Testis (tissue), 3 donors: ENCODE data around the gene CRIP1. TPM values are rescaled to one million over a fixed set of nuclear protein-coding genes. Genes with fewer than 3 reads are reported as not detected.

Experiments used
- DNase-seq: peaks from one replicate; pipeline ENCODE4 v3.0.0-alpha.2; 2019
- H3K27ac ChIP-seq, 2 donors: fragments of 200-600 bp; sonication (generic); one replicate each; pipeline ENCODE4 v1.5.1; 2019
- H3K27me3 ChIP-seq: fragments of 200-600 bp; sonication (generic); one replicate; pipeline ENCODE4 v1.5.1; 2019
- H3K36me3 ChIP-seq: fragments of 200-600 bp; sonication (generic); one replicate; pipeline ENCODE4 v1.5.1; 2017; ENCODE audit warnings: low read depth; ENCODE audit errors: missing control alignments
- H3K4me1 ChIP-seq: fragments of 200-600 bp; sonication (generic); one replicate; pipeline ENCODE4 v1.5.1; 2019
- H3K4me3 ChIP-seq, 2 donors: fragments of 200-600 bp; sonication (generic); one replicate each; pipeline ENCODE4 v1.5.1; 2017 to 2019
- H3K9me3 ChIP-seq: fragments of 200-600 bp; sonication (generic); one replicate; pipeline ENCODE4 v1.5.1; 2017
- POLR2A ChIP-seq: fragments of 450-650 bp; IDR thresholded peaks from one replicate; pipeline ENCODE4 v1.6.1; 2017; ENCODE audit warnings: antibody characterized with exemption, mild to moderate bottlenecking, moderate library complexity
- WGBS, 2 donors: methylation state at CpG; one replicate each; pipeline ENCODE4 v1.1.5; 2018; 5-methylcytosine and 5-hydroxymethylcytosine counted together
- intact Hi-C: fragments of 100-400 bp; cut with DNase I; formaldehyde crosslinking; loops from one replicate; pipeline ENCODE4 v1.15.1; 2023; ENCODE audit warnings: low total_unique reads
- polyA plus RNA-seq: library from polyadenylated mRNA; stranded (reverse); fragments of 350-450 nt; fragmentation: Illumina TruSeq; extraction: RNeasy Lipid Tissue Mini Kit (QIAGEN cat#74804); gene quantifications from one replicate; pipeline ENCODE4 v1.2.3, GENCODE V29; 2014; ENCODE audit warnings: low read depth, low replicate concordance; ENCODE audit not compliant: insufficient read depth
- total RNA-seq, 2 donors: library from RNA; depleted of rRNA; stranded (reverse); fragments of >200 nt; gene quantifications; one replicate each; pipeline ENCODE4 v1.2.3, GENCODE V29; 2016
- TF ChIP-seq, protein P1 (sequence below), 3 experiments: fragments of 450-650 bp in 2 of 3; fragments of 200-600 bp in 1 of 3; sonication (generic) in 1 of 3; IDR thresholded peaks; one replicate each; pipeline ENCODE4 v1.5.1; 2016 to 2019; ENCODE audit warnings: antibody characterized with exemption in 3 of 3, mild to moderate bottlenecking in 2 of 3, moderate library complexity in 1 of 3

CRIP1 gene
- total and polyA plus RNA-seq, 3 donors from 2014 or later, result 3.0 to 154 (median 4.4) TPM

DNA sequence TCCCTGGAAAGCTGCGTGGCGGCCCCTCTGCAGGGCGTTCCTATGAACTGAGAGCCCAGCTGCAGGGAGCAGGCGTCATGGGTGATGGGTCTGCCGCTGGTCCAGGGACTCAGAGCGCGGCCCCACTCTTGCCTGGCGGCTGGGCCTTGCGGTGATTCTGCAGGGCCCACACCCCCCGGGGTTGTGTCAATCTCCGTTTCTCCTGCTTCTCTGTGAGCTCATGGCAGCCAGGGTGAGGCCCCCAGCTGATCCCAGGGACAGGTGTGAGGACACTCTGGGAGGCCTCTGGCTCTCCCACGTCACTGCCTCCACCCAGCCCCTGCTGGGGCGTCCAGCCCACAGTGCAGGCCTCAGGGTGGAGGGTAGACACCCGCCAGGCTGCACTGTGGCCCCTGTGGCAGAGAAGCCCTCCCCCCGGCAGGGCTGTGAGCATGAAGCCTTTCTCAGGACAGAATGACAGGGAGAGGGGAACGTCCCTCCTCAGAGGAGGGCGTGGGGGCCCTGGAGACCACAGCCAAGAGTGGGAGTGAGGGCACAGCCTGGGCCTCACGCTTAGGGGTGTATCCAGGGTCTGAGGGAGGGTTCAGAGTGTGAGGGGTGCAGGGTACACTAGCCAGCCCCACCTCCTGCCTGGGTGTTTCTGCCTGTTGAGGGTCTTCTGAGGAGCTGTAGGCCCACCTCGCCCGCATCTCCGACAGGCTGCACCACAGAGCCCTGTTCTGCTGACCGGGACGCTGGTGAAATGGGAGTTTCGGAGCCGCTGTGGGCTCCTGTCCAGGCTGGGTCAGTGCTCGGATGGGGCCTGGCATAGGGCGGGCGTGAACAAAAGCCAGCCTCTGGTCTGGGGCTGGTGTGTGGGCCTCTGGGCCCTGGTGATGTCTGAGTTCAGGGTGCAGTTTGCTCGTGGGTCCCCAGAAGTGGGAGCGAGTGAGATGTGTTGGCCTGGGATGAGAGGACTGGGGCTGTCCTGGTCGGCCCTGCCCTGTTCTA is 38.7 kb upstream of the CRIP1 start:
- H3K36me3 ChIP-seq, result no peaks in the 10 kb centered on the region
- DNase-seq, result no peak
- H3K4me3 ChIP-seq, result no peak overlapping the region
- no peaks in the 10 kb centered on the region for H3K9me3 ChIP-seq
- H3K27me3 ChIP-seq, result no peaks in the 10 kb centered on the region
- intact Hi-C loops, result no loop called here
- no peak overlapping the region for H3K27ac ChIP-seq
- H3K4me1 ChIP-seq, result peaks cover 9% of the 10 kb centered on the region
- 50 to 81% methylated on average over 2 to 29 of the region's 31 CpGs for WGBS, 2 donors
- no peak for TF ChIP-seq POLR2A

DNA sequence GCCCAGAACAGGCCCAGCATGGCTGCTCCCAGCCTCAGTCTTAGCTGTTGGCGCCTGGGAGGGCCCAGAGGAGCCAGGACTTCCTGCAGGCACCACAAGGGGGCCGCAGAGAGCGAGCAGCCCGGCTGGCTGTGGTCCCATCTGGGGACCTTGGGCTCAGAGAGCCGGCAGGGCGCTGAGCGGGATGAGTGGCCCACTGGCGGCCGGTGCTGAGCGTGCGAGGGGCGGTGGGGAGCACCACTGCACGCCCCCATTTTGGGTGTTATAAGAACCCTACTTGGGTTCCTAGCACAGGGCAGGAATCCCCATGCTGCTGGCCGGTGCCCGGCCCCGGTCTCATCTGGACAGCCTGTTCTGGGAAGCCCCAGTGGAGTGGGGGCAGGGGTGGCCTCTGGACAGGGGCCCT is 38.0 kb upstream of the CRIP1 start:
- H3K9me3 ChIP-seq, result no peaks in the 10 kb centered on the region
- intact Hi-C loops, result no loop called here

DNA sequence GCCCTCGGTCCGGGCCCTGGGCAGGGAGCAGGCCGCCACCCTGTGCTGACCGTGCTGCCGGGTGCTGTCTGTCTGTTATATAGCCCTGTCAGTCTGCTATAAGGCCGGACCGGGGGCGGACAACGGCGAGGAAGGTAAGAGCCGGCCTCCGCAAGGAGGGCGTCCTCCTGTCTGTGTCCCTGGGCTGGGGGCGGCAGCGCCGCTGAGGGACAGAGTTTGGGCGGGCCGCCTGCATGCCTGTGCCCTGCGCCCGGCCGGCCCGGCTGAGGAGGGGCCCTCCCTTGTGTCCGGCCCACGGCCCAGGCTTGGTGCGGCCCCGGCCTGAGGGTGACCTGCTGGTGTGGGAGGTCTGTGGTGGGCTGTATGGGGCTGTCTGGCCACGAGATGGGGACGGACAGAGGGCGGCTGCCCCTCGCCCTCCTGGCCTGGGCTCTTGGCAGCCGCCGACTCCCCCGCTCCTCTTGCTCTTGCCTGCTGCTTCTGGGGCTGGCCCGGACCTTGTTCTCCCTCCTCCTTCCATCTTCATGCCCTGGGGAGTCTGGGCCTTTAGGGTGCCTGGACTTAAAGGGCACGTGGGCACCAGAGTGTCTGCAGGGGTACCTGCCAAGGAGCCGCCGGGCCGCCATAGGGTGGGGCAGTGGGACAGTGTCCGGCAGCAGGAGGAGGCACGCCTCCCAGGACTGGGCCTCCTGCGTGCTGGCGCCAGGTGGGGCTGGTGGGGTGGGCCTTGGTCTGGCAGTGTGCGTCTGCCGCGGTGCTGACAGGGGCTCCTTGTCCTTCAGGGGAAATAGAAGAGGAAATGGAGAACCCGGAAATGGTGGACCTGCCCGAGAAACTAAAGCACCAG is 37.2 kb upstream of the CRIP1 start:
- no peak for DNase-seq
- TF ChIP-seq, protein P1, sequence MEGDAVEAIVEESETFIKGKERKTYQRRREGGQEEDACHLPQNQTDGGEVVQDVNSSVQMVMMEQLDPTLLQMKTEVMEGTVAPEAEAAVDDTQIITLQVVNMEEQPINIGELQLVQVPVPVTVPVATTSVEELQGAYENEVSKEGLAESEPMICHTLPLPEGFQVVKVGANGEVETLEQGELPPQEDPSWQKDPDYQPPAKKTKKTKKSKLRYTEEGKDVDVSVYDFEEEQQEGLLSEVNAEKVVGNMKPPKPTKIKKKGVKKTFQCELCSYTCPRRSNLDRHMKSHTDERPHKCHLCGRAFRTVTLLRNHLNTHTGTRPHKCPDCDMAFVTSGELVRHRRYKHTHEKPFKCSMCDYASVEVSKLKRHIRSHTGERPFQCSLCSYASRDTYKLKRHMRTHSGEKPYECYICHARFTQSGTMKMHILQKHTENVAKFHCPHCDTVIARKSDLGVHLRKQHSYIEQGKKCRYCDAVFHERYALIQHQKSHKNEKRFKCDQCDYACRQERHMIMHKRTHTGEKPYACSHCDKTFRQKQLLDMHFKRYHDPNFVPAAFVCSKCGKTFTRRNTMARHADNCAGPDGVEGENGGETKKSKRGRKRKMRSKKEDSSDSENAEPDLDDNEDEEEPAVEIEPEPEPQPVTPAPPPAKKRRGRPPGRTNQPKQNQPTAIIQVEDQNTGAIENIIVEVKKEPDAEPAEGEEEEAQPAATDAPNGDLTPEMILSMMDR (IDR thresholded peaks at IDR 0.05), result no peak
- no peak for TF ChIP-seq POLR2A
- Histone ChIP-seq H3K27ac (no peak overlapping the region), H3K36me3 (no peaks in the 10 kb centered on the region), H3K9me3 (no peaks in the 10 kb centered on the region), H3K4me1 (peaks cover 9% of the 10 kb centered on the region), H3K27me3 (no peaks in the 10 kb centered on the region), H3K4me3 (no peak overlapping the region)
- intact Hi-C loops, result no loop called here
- WGBS, 2 donors, result 90 to 95% methylated on average over 11 to 47 of the region's 47 CpGs

More for the DNA sequence above, 38.0 kb upstream of the CRIP1 start:
- H3K27me3 ChIP-seq, result no peaks in the 10 kb centered on the region
- TF ChIP-seq, protein P1 (IDR thresholded peaks at IDR 0.05), result peak; percentile 63 to 80 (median 69)
- TF ChIP-seq POLR2A, result no peak
- 42 to 68% methylated on average over 5 to 16 of the region's 16 CpGs for WGBS, 2 donors
- H3K27ac ChIP-seq, result no peak overlapping the region
- H3K36me3 ChIP-seq, result no peaks in the 10 kb centered on the region
- peaks cover 9% of the 10 kb centered on the region for H3K4me1 ChIP-seq
- DNase-seq, result peak; percentile 73
- no peak overlapping the region for H3K4me3 ChIP-seq

DNA sequence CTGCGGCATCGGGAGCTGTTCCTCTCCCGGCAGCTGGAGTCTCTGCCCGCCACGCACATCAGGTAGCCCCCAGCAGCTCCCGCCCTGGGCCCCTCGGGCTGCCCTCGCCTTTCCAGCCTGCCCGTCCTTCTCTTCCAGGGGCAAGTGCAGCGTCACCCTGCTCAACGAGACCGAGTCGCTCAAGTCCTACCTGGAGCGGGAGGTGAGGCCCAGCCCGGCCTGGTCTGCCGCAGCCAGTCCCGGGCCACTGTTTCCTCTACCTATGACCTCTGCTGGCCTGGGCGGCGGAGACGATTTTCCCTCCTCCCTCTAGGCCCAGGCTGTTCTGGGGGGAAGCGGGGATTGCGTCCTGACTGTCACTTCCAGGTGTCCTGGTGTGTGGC is 36.6 kb upstream of the CRIP1 start:
- DNase-seq, result no peak
- Histone ChIP-seq H3K4me3 (no peak overlapping the region), H3K27me3 (no peaks in the 10 kb centered on the region), H3K4me1 (peaks cover 9% of the 10 kb centered on the region), H3K36me3 (no peaks in the 10 kb centered on the region), H3K27ac (no peak overlapping the region), H3K9me3 (no peaks in the 10 kb centered on the region)
- 92 to 98% methylated on average over 7 to 22 of the region's 22 CpGs for WGBS, 2 donors
- intact Hi-C loops, result no loop called here
- TF ChIP-seq, protein P1 (IDR thresholded peaks at IDR 0.05), result no peak
- TF ChIP-seq POLR2A, result no peak
